AG09309 (cell line): ENCODE measurements around the gene CDCA7.

ENCODE experiments used
- DNase-seq: peaks from one replicate; pipeline ENCODE4 v3.0.0-alpha.2; 2010; ENCODE audit warnings: low read depth
- H3K4me3 ChIP-seq: 2 replicates; pipeline ENCODE4 v1.5.1; 2011; ENCODE audit warnings: mild to moderate bottlenecking, low read depth, low read length, moderate library complexity; ENCODE audit not compliant: control insufficient read depth
- TF ChIP-seq, protein P1 (sequence below): IDR thresholded peaks from 2 replicates; pipeline ENCODE4 v1.5.1; 2011; ENCODE audit warnings: mild to moderate bottlenecking, low read depth, low read length, inconsistent platforms; ENCODE audit not compliant: insufficient read depth, control insufficient read depth; ENCODE audit errors: missing control alignments

Gene CDCA7

DNA sequence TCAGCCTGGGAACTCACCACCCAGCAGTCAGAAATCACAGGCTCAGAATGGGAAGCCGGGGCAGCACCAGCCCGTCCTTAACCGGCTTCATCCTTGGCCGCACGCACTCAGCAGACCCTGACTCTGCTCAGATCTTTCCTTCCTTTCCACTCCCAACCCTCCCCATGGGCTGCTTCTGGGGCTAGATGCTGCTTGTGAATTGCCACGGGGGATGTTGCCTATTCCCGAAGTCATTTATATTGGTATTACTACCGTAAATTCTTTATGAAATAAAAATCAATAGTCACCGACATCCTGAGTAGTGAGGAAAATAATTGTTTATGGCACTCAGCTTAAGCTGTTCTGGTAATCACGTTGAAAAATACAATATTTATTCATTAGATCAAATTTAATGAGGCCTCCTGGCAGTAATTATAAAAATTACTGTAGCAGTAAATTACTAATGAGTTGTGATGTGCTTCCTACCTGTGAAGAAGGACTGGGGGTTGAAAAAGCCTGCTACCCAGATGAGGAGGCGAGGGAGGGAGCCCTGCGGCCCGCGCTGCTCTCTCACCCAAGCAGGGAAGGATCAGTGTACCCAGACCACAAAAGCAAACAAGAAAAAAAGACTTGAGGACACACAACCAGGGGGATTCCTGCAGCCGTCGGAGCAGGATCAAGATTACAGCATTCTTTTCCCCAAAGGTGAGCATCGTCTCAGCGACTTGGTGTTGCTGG lies 31.5 kb downstream of the CDCA7 start:
- no peak for DNase-seq

GRCh38 chr2:173386738-173387065 lies 32.0 kb downstream of the CDCA7 start:
- DNase-seq: no peak
- TF ChIP-seq, protein P1, sequence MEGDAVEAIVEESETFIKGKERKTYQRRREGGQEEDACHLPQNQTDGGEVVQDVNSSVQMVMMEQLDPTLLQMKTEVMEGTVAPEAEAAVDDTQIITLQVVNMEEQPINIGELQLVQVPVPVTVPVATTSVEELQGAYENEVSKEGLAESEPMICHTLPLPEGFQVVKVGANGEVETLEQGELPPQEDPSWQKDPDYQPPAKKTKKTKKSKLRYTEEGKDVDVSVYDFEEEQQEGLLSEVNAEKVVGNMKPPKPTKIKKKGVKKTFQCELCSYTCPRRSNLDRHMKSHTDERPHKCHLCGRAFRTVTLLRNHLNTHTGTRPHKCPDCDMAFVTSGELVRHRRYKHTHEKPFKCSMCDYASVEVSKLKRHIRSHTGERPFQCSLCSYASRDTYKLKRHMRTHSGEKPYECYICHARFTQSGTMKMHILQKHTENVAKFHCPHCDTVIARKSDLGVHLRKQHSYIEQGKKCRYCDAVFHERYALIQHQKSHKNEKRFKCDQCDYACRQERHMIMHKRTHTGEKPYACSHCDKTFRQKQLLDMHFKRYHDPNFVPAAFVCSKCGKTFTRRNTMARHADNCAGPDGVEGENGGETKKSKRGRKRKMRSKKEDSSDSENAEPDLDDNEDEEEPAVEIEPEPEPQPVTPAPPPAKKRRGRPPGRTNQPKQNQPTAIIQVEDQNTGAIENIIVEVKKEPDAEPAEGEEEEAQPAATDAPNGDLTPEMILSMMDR: no peak
- H3K4me3 ChIP-seq: no peak overlapping the region

More for the DNA sequence above, 31.5 kb downstream of the CDCA7 start:
- TF ChIP-seq, protein P1: no peak
- H3K4me3 ChIP-seq: no peak overlapping the region

DNA sequence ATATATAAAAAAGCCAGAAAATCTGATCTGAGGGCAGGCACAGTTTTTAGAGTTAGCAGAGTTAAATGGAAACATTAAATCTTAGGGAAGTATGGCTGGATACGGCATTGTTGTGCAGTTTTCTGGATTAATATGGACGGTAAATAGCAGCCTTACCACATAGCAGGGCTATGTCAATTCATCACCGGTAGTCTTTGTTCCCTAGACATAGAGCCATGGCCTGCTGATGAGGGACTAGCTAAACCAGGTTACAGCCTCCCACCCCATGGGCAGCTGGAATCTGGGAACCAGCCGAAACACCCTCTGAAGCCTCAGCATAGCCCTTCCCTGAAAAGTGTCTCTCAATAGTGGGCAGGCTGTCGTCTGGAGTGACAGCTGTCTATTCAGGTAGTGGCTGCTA lies 32.4 kb downstream of the CDCA7 start:
- TF ChIP-seq, protein P1: no peak

GRCh38 chr2:173387660-173388059 lies 33.0 kb downstream of the CDCA7 start:
- H3K4me3 ChIP-seq: no peak overlapping the region
- TF ChIP-seq, protein P1: no peak
- no peak for DNase-seq

More for the DNA sequence above, 32.4 kb downstream of the CDCA7 start:
- no peak for DNase-seq
- no peak overlapping the region for H3K4me3 ChIP-seq

DNA sequence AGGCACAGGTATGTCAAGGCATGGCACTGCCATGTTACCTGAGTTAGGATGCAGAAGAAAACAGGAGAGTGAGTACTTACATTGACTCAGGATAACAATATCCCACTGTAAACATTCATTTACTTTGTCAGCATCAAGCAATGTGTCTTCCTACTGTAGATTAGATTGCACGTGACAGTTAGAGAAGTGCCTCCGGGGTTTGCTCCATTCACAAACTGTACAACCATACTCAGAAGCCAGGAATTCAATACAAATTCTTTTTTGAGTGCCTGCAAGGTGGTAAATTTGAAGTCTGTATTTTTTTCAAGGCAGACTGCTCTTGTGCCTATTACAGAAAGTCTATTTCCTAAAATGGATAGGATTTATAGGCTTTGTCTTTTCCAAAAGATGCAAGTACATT lies 34.1 kb downstream of the CDCA7 start:
- no peak overlapping the region for H3K4me3 ChIP-seq
- TF ChIP-seq, protein P1: no peak
- no peak for DNase-seq

DNA sequence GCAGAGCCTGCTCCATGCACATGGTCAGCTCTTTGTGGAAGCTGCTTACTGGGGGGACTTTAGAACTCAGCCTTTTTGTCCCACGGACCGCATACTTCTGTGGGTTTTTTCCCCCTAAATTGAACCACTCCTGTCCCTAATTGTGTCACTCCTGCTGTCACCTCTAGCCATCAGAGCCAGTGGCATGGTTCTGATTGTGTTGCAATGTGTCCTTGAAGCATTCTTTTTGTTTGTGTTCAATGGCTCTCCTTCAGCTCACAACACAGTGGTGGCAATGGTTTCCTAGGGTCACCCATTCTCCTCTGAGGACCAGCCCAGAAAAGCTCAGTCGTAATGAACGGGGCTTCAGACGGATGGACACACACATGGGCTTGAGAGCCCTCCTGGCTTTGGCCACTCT lies 35.4 kb downstream of the CDCA7 start:
- no peak overlapping the region for H3K4me3 ChIP-seq
- no peak for DNase-seq
- TF ChIP-seq, protein P1: no peak
